Eye (tissue), 1 donor: ENCODE measurements around the gene DIP2C.
A peak's percentile ranks its signal among the peaks of the same experiment; 100 is the strongest.
"Not testable (repeated sequence)": the region's sequence is repeated elsewhere in the genome, so short reads cannot be mapped to it uniquely, and the experiment has no call there.

ENCODE experiments used
- DNase-seq: peaks from one replicate; pipeline ENCODE4 v3.0.0-alpha.2; 2015

DIP2C gene

GRCh38 chr10:590721-591120 is 98.7 kb downstream of the DIP2C start:
- DNase-seq, result no peak

GRCh38 chr10:589961-590680 is 99.3 kb downstream of the DIP2C start:
- DNase-seq, result no peak

- peak; percentile 71 for DNase-seq
These were observed 101.0 kb downstream of the DIP2C start for GRCh38 chr10:588246-589165.

- no peak for DNase-seq
These were observed 102.8 kb downstream of the DIP2C start for GRCh38 chr10:586716-587115.

- no peak for DNase-seq
These were observed 103.3 kb downstream of the DIP2C start for GRCh38 chr10:586151-586550.

GRCh38 chr10:585502-585901 is 104.0 kb downstream of the DIP2C start:
- no peak for DNase-seq

GRCh38 chr10:584497-585290 is 104.8 kb downstream of the DIP2C start:
- not testable (repeated sequence) for DNase-seq

GRCh38 chr10:583433-583832 is 106.0 kb downstream of the DIP2C start:
- DNase-seq, result no peak

- DNase-seq, result no peak
These were observed 107.6 kb downstream of the DIP2C start for GRCh38 chr10:581776-582330.

- DNase-seq, result no peak
These were observed 108.7 kb downstream of the DIP2C start for GRCh38 chr10:580778-581177.

- no peak for DNase-seq
These were observed 113.4 kb downstream of the DIP2C start for GRCh38 chr10:576130-576465.

- no peak for DNase-seq
These were observed 113.9 kb downstream of the DIP2C start for GRCh38 chr10:575402-576129.

- no peak for DNase-seq
These were observed 116.8 kb downstream of the DIP2C start for GRCh38 chr10:572696-573095.

- DNase-seq, result peak; percentile 48
These were observed 117.6 kb downstream of the DIP2C start for GRCh38 chr10:571688-572451.

GRCh38 chr10:571166-571565 is 118.3 kb downstream of the DIP2C start:
- no peak for DNase-seq

GRCh38 chr10:570628-571163 is 118.8 kb downstream of the DIP2C start:
- DNase-seq, result peak; percentile 29

GRCh38 chr10:569961-570627 is 119.4 kb downstream of the DIP2C start:
- no peak for DNase-seq

- no peak for DNase-seq
These were observed 120.6 kb downstream of the DIP2C start for GRCh38 chr10:568848-569247.

GRCh38 chr10:567869-568268 is 121.6 kb downstream of the DIP2C start:
- DNase-seq, result no peak

- DNase-seq, result no peak
These were observed 123.1 kb downstream of the DIP2C start for GRCh38 chr10:566241-566885.
